GM21786 (cell line): Measurements from ENCODE around the gene RAB5B.
A peak's percentile ranks its signal among the peaks of the same experiment; 100 is the strongest.
"Not testable (repeated sequence)": the region's sequence is repeated elsewhere in the genome, so short reads cannot be mapped to it uniquely, and the experiment has no call there.

Experiments used
- ATAC-seq: cut with Tn5 transposase; IDR thresholded peaks from one replicate; pipeline ENCODE4 v1.9.1; 2021; ENCODE audit not compliant: unreplicated experiment

Gene RAB5B

DNA sequence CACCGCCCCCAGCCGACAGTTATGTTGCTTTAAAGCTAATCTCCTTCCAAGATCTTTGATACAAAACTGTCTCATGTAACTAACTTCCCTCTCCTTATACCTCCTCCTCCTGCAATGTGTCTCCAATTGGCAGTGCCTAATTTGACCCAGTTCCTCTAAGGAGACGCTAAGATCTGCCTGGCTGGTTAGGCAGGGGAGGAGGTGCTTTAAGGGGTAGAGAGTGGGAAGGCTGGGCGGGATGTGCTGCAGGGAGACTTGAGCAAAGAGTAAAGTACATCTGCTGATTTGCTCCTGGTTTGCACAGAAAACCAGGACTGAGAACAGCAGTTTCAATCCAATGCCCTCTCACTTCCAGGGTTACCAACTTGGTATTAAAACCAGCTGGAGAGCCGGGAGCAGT lies 39.6 kb downstream of the RAB5B start:
- ATAC-seq, result no peak

DNA sequence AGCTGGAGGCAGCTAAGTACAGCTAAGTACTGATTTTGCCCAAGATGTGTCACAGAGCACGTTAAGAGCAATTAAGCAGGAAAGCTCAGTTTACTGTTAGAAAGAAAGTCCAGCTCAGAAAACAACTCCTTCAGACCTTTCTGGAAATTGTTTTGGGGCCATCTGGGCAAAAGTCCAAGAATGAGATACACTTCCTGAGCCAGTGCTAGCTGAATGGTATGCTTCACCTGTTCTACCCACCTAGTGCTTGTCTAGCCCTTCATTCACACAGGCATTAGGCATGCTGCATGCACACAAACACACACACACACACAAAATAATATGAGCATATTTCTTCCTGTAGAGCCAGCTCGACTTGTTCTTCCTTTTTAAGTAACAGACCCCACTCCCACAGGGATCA lies 40.3 kb downstream of the RAB5B start:
- no peak for ATAC-seq

DNA sequence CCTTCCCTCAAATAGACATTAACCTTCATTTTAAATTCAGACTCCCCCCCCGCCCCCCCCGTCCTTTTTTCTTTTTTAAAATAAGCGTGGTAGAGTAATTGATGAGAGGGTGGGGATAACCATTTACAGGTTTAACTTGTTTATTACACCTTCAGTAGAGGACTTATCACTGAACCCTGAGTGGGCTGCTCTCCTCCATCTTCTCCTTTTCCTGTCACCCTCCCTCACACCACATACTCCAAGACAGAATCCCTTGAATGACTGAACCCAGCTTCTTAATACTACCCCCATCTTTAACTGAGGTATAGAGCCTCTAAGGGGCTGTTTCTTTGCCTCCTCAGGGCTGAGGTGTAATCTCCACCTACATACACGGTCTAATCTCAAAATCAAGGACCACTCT lies 43.3 kb downstream of the RAB5B start:
- no peak for ATAC-seq

DNA sequence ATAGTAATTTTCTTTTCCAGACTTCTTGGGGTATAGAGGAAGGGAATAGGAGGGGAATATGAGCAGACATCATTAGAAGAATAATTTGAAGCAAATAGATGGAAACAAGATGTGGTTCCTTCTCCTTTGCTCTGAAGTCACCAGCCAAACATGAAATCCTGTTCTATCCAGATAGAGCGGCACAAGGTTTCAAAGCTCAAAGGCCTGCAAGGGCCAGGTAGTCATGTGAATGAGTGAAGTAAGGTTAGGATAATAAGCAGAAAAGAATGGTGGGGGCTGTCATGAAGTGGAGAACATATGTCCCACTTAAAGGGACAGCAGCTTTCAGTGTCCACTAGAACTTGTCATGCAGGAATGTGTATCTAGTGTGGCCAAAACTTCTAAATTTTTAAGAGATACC lies 44.5 kb downstream of the RAB5B start:
- ATAC-seq, result no peak

DNA sequence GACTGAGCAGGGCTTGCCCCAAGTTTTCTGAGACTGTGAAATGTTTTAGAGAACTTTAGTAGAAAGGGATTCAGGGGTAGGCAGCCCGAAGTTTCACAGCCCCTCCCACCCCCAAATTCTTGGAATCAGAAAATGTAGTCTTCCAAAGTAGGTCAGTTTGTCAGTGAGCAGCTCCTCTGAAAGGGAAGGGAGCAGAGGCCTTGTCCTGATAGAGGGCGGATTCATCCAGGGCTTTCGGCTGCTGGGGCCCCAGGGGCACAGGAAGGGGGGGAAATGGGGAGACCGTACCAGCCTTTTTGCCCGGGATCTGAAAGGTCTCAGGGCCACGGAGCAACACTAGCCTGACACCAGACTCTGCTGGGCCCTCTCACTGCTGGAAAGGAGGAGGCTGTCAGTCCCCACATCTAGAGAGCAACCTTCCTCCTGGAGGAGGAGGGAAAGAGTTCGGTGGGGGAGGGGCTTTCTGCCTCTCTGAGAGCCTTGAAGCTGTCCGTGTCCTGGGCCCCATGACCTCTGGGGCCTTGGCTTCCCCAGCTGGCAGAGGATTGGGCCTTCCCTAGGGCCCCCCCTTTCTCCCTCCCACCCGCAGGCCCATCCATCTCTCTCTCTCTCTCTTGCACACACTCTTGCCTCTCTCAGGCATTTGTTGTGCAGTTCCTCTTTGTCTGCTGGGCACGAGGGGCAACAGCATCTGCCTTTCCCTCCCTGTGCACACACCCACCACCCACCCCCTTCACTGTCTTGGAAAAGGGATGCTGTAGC lies 46.7 kb downstream of the RAB5B start, which contains the start of gene IKZF4:
IKZF4 (plus strand) TSS at position 621 of the 762 bp plus-strand sequence. CDS start 451 bp downstream, outside the sequence.
- no peak for ATAC-seq

DNA sequence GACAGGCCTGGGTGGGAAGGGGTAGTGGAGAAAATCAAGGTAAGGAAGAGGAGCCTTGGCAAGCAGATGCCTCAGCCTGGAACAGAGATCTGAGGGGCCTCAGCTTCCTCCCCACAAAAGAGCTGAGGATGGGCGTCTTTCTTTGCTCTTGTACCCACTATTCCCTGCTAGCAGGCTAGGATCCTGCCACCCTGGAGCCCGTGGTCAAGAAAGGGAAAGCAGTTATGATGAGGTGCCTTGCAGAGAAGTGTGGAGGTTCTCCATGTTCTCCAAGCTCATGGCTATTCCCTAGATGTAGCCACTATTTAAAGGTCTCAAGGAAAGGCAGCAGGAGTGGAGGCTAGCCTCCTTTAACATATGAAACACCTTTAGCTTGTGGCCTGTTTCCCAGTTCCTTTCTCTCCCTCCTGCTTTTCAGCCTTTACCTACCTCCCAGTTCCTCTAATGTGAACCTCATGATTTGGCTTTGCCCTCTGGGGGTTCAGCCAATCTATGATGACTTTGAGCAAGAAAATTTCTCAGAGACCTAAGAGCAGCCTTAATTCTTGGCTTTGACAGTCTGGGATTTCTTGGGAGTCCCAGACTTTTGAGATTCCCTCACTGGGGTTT lies 48.1 kb downstream of the RAB5B start:
- ATAC-seq, result no peak

DNA sequence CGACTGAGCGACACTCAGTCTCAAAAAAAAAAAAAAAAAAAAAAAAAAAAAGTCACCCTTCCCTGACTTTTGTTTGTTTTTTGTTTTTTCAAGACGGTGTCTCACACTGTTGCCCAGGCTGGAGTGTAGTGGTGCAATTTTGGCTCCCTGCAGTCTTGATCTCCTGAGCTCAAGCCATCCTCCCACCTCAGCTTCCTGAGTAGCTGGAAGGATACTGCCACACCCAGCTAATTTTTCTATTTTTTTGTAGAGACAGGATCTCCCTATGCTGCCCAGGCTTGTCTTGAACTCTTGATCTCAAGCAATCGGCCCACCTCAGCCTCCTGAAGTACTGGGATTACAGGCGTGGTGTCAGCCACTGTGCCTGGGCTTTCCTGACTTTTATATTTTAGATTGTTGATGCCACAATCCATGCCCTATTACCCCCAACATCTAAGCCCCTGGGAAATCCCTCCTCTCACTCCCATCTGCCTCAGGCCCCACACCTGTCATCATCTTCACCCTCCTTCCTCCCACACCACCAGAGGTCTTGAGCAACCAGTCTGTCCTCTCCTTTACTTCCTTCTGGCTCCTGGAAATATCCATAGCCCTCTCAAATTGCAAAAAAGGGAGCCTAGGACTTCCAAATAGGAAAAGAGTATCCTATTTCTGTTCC lies 54.8 kb downstream of the RAB5B start:
- no peak for ATAC-seq

DNA sequence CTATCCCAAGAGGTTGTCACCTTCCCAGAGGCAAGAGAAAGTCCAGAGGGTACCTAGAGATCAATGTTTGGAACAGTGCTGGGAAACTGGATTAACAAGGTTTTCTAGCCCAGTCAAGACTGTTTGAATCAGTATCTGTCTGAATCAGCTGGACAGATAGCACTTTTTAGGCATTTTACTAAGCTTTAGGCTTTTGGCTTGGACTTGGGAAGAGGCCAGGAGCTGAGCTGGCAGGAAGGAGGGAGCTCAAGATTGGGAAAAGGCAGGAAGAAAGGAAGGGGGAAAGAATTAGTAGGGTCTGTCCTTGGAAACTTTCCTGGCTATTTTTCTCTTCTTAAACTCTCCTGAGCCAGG lies 55.3 kb downstream of the RAB5B start:
- ATAC-seq, result no peak

DNA sequence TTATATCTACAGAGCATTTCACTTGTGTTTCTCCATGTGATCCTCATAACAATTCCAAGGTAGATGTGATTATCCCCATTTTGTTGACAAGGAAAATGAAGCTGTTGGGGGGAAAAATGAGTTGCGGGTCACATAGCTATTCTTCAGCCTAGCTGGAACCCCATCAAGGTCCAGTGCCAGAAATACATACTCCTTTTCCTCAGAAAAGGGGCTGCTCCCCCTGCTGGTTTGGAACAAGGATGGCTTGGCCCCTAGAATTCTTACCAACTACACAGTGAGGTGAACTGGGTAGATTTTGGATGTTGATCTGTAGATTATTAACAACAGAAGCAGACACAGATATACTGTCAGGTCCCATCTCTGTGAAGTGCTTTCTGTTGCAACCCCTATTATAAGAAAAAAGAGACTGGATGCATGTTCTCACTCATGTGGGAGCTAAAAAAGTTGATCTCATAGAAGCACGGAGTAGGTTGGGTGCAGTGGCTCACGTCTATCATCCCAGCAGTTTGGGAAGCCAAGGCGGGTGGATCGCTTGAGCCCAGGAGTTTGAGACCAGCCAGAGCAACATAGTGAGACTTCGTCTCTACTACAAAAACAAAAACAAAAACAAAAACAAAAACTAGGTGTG lies 55.9 kb downstream of the RAB5B start:
- ATAC-seq, result no peak

DNA sequence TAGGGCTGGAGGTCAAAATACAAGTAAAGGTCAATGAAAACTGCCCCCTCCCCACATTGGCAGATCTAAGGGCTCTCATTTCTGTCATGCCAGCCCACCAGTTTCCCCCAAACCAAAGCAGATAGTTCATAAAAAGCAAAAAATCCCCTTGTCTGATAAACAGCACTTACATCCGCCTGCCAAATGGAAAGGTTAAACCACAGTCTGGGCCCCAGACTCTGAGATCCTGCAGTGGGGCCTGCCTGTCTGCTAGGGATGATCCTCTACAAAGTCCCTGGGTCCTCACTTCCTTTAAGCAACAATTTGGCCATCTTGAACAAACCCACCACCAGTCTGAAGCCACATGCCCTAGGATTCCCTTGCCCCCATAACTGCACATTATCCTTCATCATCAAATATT lies 58.1 kb downstream of the RAB5B start:
- ATAC-seq, result no peak

DNA sequence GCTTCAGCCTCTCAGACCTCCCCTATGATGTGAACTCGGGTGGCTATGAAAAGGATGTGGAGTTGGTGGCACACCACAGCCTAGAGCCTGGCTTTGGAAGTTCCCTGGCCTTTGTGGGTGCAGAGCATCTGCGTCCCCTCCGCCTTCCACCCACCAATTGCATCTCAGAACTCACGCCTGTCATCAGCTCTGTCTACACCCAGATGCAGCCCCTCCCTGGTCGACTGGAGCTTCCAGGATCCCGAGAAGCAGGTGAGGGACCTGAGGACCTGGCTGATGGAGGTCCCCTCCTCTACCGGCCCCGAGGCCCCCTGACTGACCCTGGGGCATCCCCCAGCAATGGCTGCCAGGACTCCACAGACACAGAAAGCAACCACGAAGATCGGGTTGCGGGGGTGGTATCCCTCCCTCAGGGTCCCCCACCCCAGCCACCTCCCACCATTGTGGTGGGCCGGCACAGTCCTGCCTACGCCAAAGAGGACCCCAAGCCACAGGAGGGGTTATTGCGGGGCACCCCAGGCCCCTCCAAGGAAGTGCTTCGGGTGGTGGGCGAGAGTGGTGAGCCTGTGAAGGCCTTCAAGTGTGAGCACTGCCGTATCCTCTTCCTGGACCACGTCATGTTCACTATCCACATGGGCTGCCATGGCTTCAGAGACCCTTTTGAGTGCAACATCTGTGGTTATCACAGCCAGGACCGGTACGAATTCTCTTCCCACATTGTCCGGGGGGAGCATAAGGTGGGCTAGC lies 60.9 kb downstream of the RAB5B start:
- ATAC-seq, result no peak

DNA sequence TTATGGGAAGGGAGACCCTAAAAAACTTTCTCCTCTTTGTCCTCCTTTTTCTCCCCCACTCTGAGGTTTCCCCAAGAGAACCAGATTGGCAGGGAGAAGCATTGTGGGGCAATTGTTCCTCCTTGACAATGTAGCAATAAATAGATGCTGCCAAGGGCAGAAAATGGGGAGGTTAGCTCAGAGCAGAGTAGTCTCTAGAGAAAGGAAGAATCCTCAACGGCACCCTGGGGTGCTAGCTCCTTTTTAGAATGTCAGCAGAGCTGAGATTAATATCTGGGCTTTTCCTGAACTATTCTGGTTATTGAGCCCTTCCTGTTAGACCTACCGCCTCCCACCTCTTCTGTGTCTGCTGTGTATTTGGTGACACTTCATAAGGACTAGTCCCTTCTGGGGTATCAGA lies 63.3 kb downstream of the RAB5B start:
- ATAC-seq, result no peak

DNA sequence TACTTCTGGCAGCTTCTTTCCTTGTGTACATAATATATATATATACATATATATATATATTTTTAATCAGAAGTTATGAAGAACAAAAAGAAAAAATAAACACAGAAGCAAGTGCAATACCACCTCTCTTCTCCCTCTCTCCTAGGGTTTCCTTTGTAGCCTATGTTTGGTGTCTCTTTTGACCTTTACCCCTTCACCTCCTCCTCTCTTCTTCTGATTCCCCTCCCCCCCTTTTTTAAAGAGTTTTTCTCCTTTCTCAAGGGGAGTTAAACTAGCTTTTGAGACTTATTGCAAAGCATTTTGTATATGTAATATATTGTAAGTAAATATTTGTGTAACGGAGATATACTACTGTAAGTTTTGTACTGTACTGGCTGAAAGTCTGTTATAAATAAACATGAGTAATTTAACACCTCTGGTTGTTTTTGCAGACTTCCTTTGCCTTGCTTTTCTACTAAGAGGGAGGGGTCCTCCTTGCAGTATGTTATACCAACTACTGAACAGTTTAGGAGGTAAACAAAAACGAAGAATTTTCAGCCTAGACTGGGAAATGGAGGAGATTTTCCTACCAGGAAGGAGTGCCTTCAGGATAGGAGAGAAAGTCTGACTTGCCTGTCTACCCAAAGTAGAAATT lies 64.3 kb downstream of the RAB5B start:
- ATAC-seq, result no peak

DNA sequence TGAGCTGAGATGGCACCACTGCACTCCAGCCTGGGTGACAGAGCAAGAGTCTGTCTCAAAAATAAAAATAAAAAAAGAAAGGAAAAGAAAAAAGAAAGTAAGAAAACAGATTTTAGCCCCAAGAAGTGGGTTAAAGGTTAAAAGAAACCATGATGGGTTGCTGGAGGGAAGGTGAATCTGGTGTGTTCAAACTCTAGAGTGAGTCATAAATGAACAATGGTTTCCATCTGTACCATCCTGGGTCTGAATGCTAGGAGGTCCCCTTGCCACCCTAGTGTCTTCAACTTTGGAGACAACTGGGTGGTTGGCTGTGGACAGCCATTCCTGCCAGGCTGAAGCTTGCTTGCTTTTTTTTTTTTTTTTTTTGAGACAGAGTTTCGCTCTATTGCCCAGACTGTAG lies 66.3 kb downstream of the RAB5B start:
- no peak for ATAC-seq

DNA sequence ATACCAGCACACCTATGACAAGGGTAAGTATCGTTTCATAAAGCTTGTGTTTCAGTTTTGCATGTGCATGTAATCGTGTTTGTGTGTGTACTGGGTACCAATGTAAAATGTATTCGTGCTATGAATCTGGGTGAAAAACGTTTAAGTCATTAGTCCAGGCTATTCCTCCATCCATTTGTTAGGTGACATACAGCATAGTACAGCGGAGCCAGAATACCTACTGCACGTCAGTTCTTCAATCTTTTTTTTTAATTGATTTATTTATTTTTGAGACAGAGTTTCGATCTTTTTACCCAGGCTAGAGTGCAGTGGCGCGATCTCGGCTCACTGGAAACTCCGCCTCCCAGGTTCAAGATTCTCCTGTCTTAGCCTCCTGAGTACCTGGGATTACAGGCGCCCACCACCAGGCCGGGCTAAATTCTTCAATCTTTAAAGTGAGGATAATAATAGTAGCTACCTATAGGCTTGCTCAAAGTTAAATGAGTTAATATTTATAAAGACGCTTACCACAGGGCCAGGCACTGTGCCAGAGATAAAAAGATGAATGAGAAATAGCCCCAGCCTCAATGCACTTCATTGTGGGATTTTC lies 67.2 kb downstream of the RAB5B start:
- no peak for ATAC-seq

DNA sequence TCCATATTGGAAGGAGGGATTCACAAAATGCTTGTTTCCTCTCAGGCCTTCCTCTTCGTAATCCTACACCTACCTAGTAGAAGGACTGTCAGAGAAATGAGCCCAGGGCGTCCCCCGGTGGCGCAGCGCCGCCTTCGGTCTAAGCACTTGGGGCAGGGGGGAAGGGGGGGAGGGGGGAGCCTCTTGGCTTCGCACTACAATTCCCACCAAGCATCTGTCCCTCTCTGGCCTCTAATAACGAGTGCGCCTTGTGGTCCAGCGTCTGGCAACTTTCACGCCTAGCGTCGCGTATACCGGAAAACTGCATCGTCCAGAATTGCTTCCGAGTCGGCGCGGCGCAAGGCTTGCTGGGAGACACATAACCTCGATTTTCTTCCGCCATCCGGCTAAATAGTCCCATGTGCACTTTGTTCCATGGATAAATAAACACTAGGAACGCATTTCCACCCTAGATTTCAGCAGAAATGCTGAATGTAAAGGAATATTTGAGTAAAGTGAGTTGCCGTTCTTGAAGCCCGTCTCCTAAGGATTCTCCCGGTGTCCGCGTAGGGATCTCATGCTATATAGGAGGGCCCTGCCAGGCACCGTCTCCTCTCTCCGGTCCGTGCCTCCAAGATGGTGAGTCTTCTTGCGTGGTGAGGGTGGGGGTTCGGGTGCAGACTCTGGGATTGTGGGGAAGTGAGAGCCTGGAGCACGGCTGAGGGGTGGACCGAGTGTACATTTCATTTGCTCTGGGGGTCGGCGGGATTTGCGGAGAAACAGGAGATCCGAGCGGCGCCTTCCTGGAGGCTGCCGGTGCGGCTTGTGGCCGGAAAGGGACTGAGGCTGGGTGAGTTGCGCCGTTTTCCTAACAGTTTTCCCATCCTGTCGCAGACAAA lies 67.9 kb downstream of the RAB5B start, which contains the start of gene RPS26:
RPS26 (plus strand) TSS at position 367 of the 878 bp plus-strand sequence; CDS start at position 616, 249 bp downstream.
- peak; percentile 96 for ATAC-seq

DNA sequence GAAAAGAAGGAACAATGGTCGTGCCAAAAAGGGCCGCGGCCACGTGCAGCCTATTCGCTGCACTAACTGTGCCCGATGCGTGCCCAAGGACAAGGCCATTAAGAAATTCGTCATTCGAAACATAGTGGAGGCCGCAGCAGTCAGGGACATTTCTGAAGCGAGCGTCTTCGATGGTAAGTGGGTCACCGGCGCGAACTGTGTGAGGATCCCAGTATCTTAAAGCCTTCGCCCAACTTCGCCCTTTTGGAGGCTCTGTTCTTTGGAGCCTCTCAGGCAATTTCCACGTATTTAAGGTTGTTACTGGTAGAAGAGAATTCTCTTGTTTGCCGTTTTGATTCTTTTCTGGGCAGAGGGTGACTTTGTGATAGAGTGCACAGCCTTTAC lies 68.5 kb downstream of the RAB5B start:
- not testable (repeated sequence) for ATAC-seq

DNA sequence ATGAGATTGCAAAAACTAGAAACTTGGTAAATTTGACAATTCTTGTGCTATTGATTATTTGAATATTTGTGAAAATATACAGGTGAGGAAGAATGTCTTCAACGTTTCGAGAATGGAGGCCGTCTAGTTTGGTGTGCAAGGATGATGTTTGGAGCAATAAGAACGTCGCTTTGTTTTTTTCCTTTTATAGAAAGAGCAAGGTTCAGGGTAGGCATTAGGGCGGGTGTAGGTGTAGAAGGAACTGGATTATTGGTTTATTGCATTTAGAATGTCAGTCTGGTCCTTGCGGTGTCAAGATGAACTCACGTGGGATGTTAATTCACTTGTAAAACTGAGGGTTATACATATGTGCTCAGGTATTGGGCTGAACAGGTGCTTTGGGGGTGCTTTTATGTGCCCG lies 69.0 kb downstream of the RAB5B start:
- ATAC-seq, result no peak
